Muscle layer of duodenum (tissue), 2 donors: Measurements from ENCODE around the gene OR3A3.
"Not testable (repeated sequence)": the region's sequence is repeated elsewhere in the genome, so short reads cannot be mapped to it uniquely, and the experiment has no call there.

Experiments
- H3K27ac ChIP-seq: one replicate; pipeline ENCODE4 v1.7.0; 2013; ENCODE audit warnings: mild to moderate bottlenecking, low read length
- H3K27me3 ChIP-seq: one replicate; pipeline ENCODE4 v1.7.0; 2013; ENCODE audit warnings: low read depth, mild to moderate bottlenecking, control low read depth, low read length
- H3K36me3 ChIP-seq, 2 donors: one replicate each; pipeline ENCODE4 v1.7.0; 2013; ENCODE audit warnings: low read length in 2 of 2, control low read depth in 1 of 2, mild to moderate bottlenecking in 1 of 2; ENCODE audit not compliant: insufficient read depth in 2 of 2, control insufficient read depth in 1 of 2
- H3K4me1 ChIP-seq, 2 donors: one replicate each; pipeline ENCODE4 v1.7.0; 2013; ENCODE audit warnings: low read length in 2 of 2, mild to moderate bottlenecking in 2 of 2, control low read depth in 1 of 2, moderate library complexity in 1 of 2; ENCODE audit not compliant: insufficient read depth in 2 of 2, control insufficient read depth in 1 of 2
- H3K4me3 ChIP-seq, 2 donors: one replicate each; pipeline ENCODE4 v1.7.0; 2013; ENCODE audit warnings: low read length in 2 of 2, low read depth in 1 of 2, mild to moderate bottlenecking in 1 of 2
- H3K9me3 ChIP-seq, 2 donors: one replicate each; pipeline ENCODE4 v1.7.0; 2013; ENCODE audit warnings: low read length in 2 of 2, control low read depth in 1 of 2, mild to moderate bottlenecking in 1 of 2; ENCODE audit not compliant: control insufficient read depth in 1 of 2
- donor health status: healthy.

OR3A3 gene

DNA sequence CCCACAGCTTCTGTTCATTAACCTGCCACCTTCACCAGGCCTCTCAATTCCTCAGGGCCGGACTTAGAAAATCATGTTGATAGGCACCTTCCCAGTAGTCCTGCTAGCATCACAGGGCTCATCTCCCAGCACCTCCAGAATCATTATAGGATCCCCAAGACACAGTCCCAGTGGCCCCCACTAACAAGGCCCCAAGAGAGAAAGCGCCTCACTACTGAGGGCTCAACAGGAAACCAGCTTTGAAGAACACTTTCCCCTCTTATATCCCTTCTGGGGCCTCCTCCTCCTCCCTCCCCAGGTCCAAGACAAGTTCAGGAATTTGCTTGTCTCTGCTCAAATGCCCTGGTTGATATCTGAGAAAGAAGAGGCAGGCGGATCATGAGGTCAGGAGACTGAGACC, at the start of gene OR3A3:
Gene OR3A3, plus strand, starts transcription at position 301 of the 400 bp plus-strand sequence.
- peaks cover 0 to 6% of the 10 kb centered on the region in 2 donors for H3K9me3 ChIP-seq
- no peaks in the 10 kb centered on the region for H3K27me3 ChIP-seq
- no peak within 1 kb of the TSS for H3K27ac ChIP-seq
- no peaks in the 10 kb centered on the region for H3K36me3 ChIP-seq
- H3K4me3 ChIP-seq: no peak within 1 kb of the TSS
- no peaks in the 10 kb centered on the region for H3K4me1 ChIP-seq

DNA sequence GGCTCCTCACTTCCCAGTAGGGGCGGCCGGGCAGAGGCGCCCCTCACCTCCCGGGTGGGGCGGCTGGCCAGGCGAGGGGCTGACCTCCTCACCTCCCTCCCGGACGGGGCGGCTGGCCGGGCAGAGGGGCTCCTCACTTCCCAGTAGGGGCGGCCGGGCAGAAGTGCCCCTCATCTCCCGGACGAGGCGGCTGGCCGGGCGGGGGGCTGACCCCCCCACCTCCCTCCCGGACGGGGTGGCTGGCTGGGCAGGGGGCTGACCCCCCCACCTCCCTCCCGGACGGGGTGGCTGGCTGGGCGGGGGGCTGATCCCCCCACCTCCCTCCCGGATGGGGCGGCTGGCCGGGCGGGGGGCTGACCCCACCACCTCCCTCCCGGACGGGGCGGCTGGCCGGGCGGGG, 40.0 kb upstream of the OR3A3 start:
- H3K4me1 ChIP-seq, H3K4me3 ChIP-seq, H3K36me3 ChIP-seq, H3K27me3 ChIP-seq, H3K9me3 ChIP-seq, H3K27ac ChIP-seq: not testable (repeated sequence)

DNA sequence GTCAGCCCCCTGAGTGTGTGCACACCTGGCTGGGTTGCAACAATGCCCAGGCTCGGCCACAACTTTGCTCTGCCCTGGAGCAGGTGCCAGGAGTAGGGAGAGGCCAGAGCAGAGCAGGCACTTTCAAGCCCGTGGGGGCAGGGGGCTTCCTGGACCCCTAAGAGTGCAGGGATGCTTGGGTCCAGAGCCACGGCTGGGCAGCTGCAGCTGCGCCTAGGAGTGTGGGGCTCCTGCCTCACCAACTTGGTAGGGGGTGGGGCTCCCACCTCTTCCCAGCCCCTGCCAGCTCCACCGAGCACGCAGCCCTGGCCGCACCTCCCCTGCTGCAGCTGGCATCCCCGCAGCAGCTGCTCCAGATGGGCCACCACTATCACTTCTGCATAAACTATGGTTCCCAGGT, 32.8 kb upstream of the OR3A3 start:
- no peaks in the 10 kb centered on the region for H3K4me1 ChIP-seq

DNA sequence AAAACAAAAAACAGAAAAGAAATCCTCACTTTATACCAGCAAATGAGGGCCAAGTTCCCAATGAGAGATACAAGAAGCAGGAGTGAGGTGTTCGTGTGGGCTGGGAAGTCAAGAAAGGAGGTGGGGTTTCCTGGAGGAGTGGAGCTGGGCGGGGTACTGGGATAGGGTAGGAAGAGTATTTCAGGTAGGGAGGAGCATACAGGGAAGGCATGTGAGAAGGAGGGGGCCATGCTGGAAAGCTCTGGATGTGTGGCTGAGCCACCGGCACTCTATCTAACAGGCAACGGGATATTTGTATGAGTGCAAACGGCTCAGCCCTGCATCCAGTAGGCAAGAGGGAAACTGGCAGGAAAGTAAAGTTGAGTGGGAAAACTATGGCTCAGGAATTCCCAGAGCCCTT, 29.2 kb upstream of the OR3A3 start:
- H3K36me3 ChIP-seq: no peaks in the 10 kb centered on the region
- no peaks in the 10 kb centered on the region for H3K4me1 ChIP-seq
- H3K4me3 ChIP-seq: no peak overlapping the region
- H3K9me3 ChIP-seq: no peaks in the 10 kb centered on the region
- H3K27ac ChIP-seq: no peak overlapping the region
- H3K27me3 ChIP-seq: no peaks in the 10 kb centered on the region

More for the DNA sequence above, 32.8 kb upstream of the OR3A3 start:
- Histone ChIP-seq H3K27me3 (no peaks in the 10 kb centered on the region), H3K27ac (no peak overlapping the region), H3K4me3 (no peak overlapping the region), H3K36me3 (no peaks in the 10 kb centered on the region), H3K9me3 (peaks cover 0 to 8% of the 10 kb centered on the region in 2 donors)

DNA sequence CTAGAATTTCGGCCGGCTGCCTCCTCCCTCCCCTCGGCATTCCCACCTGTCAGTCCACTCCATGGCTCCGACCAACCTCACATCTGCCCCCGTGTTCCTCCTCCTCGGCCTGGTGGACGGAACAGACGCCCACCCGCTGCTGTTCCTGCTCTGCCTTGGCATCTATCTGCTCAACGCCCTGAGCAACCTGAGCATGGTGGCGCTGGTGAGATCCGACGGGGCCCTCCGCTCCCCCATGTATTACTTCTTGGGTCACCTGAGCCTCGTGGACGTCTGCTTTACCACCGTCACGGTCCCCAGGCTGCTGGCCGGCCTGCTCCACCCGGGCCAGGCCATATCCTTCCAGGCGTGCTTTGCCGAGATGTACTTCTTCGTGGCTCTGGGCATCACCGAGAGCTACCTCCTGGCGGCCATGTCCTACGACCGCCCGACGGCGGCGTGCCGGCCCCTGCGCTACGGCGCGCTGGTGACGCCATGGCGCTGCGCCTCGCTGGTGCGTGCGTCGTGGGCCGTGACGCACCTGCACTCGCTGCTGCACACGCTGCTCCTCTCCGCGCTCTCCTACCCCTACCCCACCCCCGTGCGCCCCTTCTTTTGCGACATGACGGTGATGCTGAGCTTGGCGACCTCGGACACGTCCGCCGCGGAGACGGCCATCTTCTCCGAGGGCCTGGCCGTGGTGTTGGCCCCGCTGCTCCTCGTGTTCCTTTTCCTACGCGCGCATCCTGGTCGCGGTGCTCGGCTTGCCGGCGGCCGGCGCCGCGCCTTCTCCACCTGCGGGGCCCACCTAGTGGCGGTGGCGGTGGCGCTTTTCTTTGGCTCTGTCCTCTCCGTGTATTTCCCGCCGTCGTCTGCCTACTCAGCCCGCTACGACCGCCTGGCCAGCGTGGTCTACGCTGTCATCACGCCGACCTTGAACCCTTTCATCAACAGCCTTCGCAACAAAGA, 25.0 kb upstream of the OR3A3 start, which contains the start of gene OR3A2:
Gene OR3A2, minus strand, starts transcription at position 440 of the 948 bp plus-strand sequence.
- Histone ChIP-seq H3K4me1 (no peaks in the 10 kb centered on the region), H3K36me3 (no peaks in the 10 kb centered on the region), H3K4me3 (peak within 1 kb of the TSS in 1 of 2 donors; percentile 54), H3K9me3 (no peaks in the 10 kb centered on the region), H3K27me3 (no peaks in the 10 kb centered on the region), H3K27ac (no peak within 1 kb of the TSS)

DNA sequence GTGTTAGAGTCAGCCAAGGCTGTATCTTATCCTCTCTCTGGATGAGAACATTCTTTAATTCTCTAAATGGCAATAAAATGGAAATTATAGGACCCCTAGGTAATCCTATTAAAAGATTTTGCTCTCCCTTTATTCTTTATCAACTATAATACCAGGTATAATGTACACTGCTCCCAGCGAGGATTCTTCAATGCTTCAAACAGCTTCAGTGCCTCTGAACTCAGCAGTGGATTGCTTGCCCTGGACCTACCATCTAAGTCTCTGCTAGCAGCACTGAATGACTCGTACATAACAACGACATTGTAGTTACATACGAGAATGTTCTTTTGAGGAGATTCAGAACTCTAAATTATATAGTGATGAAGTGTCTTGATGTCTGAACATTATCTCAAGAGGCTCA, 21.4 kb upstream of the OR3A3 start:
- Histone ChIP-seq H3K9me3 (peaks cover 0 to 9% of the 10 kb centered on the region in 2 donors), H3K36me3 (no peaks in the 10 kb centered on the region), H3K27me3 (no peaks in the 10 kb centered on the region), H3K4me1 (no peaks in the 10 kb centered on the region), H3K4me3 (no peak overlapping the region), H3K27ac (no peak overlapping the region)

DNA sequence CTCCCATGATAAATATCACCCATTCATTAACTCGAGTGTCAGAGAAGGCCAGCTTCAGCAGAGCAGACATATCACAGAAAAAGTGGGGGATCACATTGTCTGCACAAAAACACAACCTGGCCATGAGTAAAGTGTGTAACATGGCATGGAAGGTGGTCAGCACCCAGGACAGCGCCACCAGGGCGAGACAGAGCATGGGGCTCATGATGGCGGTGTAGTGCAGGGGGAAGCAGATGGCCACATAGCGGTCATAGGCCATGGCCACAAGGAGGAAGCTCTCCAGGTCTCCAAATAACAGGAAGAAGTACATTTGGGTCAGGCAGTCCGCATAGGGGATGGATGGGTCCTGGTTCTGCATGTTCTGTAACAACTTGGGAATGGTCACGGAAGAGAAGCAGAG, 13.4 kb upstream of the OR3A3 start:
- not testable (repeated sequence) for H3K27ac ChIP-seq, H3K9me3 ChIP-seq, H3K4me1 ChIP-seq, H3K4me3 ChIP-seq, H3K27me3 ChIP-seq, H3K36me3 ChIP-seq

DNA sequence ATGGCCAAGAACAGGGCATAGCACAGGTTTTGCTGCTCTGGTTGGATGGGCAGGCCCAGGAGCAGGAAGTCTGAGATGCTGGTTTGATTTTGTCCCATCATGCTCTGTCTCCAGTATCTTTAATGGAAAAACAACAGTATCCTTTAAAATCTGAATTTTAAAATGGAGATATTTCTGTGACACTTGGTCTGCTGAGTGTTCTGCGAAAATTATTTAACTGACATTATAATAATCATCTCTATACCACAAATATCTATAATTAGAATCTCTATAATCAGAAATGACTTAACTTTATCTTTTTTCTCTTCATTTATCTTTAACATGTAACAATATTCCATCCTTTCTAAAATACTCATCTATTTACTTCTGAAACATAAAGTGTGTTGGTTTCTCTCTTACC, 12.9 kb upstream of the OR3A3 start, which contains the start of gene OR1E1:
Gene OR1E1, minus strand, starts transcription at position 101 of the 400 bp plus-strand sequence. Its CDS starts 0 bp downstream, at position 101.
- H3K36me3 ChIP-seq: no peaks in the 10 kb centered on the region
- no peak within 1 kb of the TSS for H3K27ac ChIP-seq
- H3K27me3 ChIP-seq: no peaks in the 10 kb centered on the region
- H3K4me3 ChIP-seq: no peak within 1 kb of the TSS
- H3K9me3 ChIP-seq: no peaks in the 10 kb centered on the region
- no peaks in the 10 kb centered on the region for H3K4me1 ChIP-seq

DNA sequence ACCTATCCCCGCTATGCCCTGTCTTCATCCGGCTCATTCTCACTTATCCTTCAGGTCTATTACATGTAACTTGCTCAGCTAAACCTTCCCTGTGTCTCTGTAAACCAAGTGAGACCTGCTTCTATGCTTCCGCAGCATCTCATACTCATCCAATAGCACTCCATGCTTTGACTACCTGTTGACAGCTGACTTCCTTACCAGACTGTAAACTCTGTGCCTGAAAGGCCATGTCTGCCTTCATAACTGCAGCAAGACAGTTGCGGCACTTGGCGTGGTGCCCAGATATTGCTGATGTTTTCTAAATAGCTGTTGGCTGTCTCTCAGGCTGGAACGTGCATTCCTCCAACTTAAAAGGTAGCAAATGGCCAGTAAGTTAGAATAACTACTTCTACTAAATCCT, 11.1 kb upstream of the OR3A3 start:
- no peaks in the 10 kb centered on the region for H3K4me1 ChIP-seq
- H3K9me3 ChIP-seq: peaks cover 0 to 3% of the 10 kb centered on the region in 2 donors
- H3K27ac ChIP-seq: no peak overlapping the region
- no peaks in the 10 kb centered on the region for H3K27me3 ChIP-seq
- no peak overlapping the region for H3K4me3 ChIP-seq
- no peaks in the 10 kb centered on the region for H3K36me3 ChIP-seq

DNA sequence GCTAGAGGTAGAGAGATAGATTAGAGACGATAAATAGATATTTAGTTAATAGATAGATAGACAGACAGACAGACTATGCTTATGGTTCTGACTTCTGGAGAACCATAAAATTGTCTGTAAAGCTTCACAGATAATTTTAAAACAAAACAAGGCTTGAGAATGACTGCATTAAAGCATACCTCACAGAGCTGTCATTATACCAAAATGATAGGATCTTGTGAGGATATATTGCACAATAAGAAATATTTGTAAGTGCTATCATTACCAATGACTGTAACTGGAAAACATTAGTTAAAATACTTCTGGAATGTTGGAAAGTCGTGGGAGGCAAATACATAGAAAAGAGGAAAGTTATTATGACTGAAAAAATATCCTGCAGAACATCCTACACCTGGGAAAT, 9.4 kb upstream of the OR3A3 start:
- H3K4me1 ChIP-seq: no peaks in the 10 kb centered on the region
- no peaks in the 10 kb centered on the region for H3K27me3 ChIP-seq
- H3K36me3 ChIP-seq: no peaks in the 10 kb centered on the region
- H3K9me3 ChIP-seq: peaks cover 0 to 9% of the 10 kb centered on the region in 2 donors
- H3K27ac ChIP-seq: no peak overlapping the region
- H3K4me3 ChIP-seq: no peak overlapping the region

DNA sequence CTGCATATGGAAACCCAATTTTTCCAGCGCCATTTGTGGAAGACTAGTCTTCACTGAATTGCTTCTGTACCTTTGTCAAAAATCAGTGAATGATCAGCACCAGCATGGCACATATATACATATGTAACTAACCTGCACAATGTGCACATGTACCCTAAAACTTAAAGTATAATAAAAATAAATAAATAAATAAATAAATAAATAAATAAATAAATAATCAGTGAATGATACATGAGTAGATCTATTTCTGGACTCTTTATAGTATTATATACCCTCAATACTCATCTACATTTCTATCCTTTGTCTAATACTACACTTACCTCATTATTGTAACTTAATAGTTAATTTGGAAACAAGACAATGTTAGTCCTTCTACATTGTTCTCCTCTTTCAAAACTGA, 7.3 kb upstream of the OR3A3 start:
- not testable (repeated sequence) for H3K27ac ChIP-seq, H3K36me3 ChIP-seq, H3K4me1 ChIP-seq, H3K27me3 ChIP-seq, H3K4me3 ChIP-seq
- H3K9me3 ChIP-seq: peaks cover 0 to 12% of the 10 kb centered on the region in 2 donors
